ENCODE data around the gene TBL3. TPM values are rescaled to one million over a fixed set of nuclear protein-coding genes. Genes with fewer than 3 reads are reported as not detected.

The TBL3 gene
- total and polyA plus RNA-seq, 2 donors (not counting 1 experiment from before 2014, with no cell fraction given), result 31.9 to 52.2 TPM

GRCh38 chr16:1998852-1999801 lies 27.3 kb downstream of the TBL3 start:
- intact Hi-C loops (cut with micrococcal nuclease), result loop anchor here (10.0 kb wide), 1 partner anchor 54 kb away; the partner anchor contains the start of gene MSRB1
- H4K20me1 ChIP-seq (ENCODE audit: control insufficient read depth, insufficient read depth, low read length, poor library complexity, severe bottlenecking), result peaks cover 37% of the 10 kb centered on the region
- Mint-ChIP-seq H3K27me3 (no peaks in the 10 kb centered on the region), H3K4me1 (peaks cover 4% of the 10 kb centered on the region), H3K4me3 (no peak overlapping the region), H3K27ac (no peak overlapping the region), H3K9me3 (ENCODE audit: insufficient read depth) (no peaks in the 10 kb centered on the region)
- H3K4me1 ChIP-seq (ENCODE audit: control insufficient read depth in 2 of 2, insufficient read depth in 2 of 2, low read length in 2 of 2), result peaks cover 3 to 6% of the 10 kb centered on the region in 2 donors
- 94% methylated on average over 39 of the region's 39 CpGs for WGBS (ENCODE audit: insufficient coverage)
- ChIA-PET CTCF (no interaction called here), POLR2A (interaction anchor here (0.5 kb wide), 2 partner anchors 58 to 157 kb away, joined by 3 to 4 read pairs; no protein-coding TSS in a partner anchor)
- H3K4me3 ChIP-seq (ENCODE audit: control extremely low read depth in 1 of 5, extremely low read depth in 1 of 5, insufficient read depth in 1 of 5, low read depth in 2 of 5, low read length in 4 of 5), result no peak overlapping the region
- no peaks in the 10 kb centered on the region for H3K9me3 ChIP-seq (ENCODE audit: control extremely low read depth in 1 of 3, control insufficient read depth in 2 of 3, insufficient read depth in 1 of 3, low read length in 2 of 3)
- no peak for TF ChIP-seq CTCF (IDR thresholded peaks at IDR 0.05)
- TF ChIP-seq EZH2 (IDR thresholded peaks at IDR 0.05; ENCODE audit: borderline replicate concordance, insufficient read depth, low read depth, low read length, poor library complexity, severe bottlenecking), result no peak
- no peak for DNase-seq
- H3K36me3 ChIP-seq (replicated peaks in 1 of 2; ENCODE audit: control extremely low read depth in 1 of 2, control insufficient read depth in 1 of 2, extremely low read depth in 1 of 2, insufficient read depth in 2 of 2, low read length in 1 of 2), result peaks cover 0 to 49% of the 10 kb centered on the region in 2 experiments
- H3K27me3 ChIP-seq (replicated peaks in 1 of 4; ENCODE audit: control extremely low read depth in 1 of 4, control insufficient read depth in 3 of 4, insufficient read depth in 4 of 4, low read length in 3 of 4), result no peaks in the 10 kb centered on the region
- H3K27ac ChIP-seq (ENCODE audit: low read length in 2 of 2), result no peak overlapping the region
- no peak overlapping the region for H3K4me2 ChIP-seq (replicated peaks; ENCODE audit: low read depth, low read length, poor library complexity, severe bottlenecking)
- no peak for ATAC-seq (ENCODE audit: low read depth)
- no peak overlapping the region for H2AFZ ChIP-seq (ENCODE audit: insufficient read depth, low read depth, low read length, poor library complexity, severe bottlenecking)
- no peak overlapping the region for H3K9ac ChIP-seq (ENCODE audit: low read length)
- peaks cover 19% of the 10 kb centered on the region for H3K79me2 ChIP-seq (ENCODE audit: control insufficient read depth, insufficient read depth, low read length)
